Measurements from ENCODE around the gene NAGS.

The NAGS gene

DNA sequence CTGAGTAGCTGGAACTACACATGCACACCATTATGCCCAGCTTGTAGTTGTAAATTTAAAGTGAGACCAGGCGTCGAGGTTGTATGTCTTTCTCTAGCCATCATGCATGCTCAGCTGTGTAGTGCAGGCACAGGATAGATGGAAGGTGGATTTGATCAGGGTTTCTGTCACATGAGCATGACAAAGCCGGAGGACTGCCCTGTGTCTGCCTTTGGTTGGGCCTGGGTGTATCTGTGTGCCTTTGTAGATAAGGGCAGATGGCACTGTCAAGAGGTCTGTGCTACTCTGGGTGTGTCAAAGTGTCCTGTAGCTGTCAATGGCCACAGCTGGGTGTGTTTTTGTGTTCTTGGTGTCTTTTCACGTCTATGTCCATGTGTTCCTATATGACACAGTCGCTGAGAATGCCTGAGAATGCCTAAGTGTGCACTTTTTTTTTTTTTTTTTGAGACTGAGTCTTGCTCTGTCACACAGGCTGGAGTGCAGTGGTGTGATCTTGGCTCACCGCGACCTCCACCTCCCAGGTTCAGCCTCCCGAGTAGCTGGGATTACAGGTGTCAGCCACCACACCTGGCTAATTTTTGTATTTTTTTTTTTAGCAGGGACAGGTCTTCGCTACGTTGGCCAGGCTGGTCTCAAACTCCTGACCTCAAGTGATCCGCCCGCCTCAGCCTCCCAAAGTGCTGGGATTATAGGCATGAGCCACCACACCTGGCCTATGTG lies 4.1 kb upstream of the NAGS start:
- no peaks in the 10 kb centered on the region for H4K20me1 ChIP-seq (ENCODE audit: low read depth, low read length)
- H3K27me3 ChIP-seq (ENCODE audit: low read length), result no peaks in the 10 kb centered on the region
- no peak overlapping the region for H2AFZ ChIP-seq (ENCODE audit: low read depth, low read length, severe bottlenecking)
- H3K4me3 ChIP-seq (ENCODE audit: insufficient read depth, low read length, poor library complexity, severe bottlenecking), result no peak overlapping the region
- H3K9ac ChIP-seq (ENCODE audit: low read length), result no peak overlapping the region
- H3K36me3 ChIP-seq (ENCODE audit: low read length), result no peaks in the 10 kb centered on the region
- H3K9me2 ChIP-seq (replicated peaks; ENCODE audit: insufficient read depth, low read length), result no peaks in the 10 kb centered on the region
- no peaks in the 10 kb centered on the region for H3K9me3 ChIP-seq (ENCODE audit: insufficient read depth, low read length)
- TF ChIP-seq EZH2phosphoT487 (conservative IDR thresholded peaks at IDR 0.05; ENCODE audit: low read length), result no peak
- TF ChIP-seq, protein P1, sequence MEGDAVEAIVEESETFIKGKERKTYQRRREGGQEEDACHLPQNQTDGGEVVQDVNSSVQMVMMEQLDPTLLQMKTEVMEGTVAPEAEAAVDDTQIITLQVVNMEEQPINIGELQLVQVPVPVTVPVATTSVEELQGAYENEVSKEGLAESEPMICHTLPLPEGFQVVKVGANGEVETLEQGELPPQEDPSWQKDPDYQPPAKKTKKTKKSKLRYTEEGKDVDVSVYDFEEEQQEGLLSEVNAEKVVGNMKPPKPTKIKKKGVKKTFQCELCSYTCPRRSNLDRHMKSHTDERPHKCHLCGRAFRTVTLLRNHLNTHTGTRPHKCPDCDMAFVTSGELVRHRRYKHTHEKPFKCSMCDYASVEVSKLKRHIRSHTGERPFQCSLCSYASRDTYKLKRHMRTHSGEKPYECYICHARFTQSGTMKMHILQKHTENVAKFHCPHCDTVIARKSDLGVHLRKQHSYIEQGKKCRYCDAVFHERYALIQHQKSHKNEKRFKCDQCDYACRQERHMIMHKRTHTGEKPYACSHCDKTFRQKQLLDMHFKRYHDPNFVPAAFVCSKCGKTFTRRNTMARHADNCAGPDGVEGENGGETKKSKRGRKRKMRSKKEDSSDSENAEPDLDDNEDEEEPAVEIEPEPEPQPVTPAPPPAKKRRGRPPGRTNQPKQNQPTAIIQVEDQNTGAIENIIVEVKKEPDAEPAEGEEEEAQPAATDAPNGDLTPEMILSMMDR (IDR thresholded peaks at IDR 0.05; ENCODE audit: insufficient read depth, low read length, poor library complexity, severe bottlenecking), result no peak
- H3F3A ChIP-seq (ENCODE audit: insufficient read depth), result no peaks in the 10 kb centered on the region
- no peak overlapping the region for H3K4me2 ChIP-seq (ENCODE audit: low read depth, low read length, poor library complexity, severe bottlenecking)
- no peak overlapping the region for H3K27ac ChIP-seq (ENCODE audit: low read depth, low read length)
- H3K79me2 ChIP-seq (ENCODE audit: insufficient read depth, low read length), result no peaks in the 10 kb centered on the region

DNA sequence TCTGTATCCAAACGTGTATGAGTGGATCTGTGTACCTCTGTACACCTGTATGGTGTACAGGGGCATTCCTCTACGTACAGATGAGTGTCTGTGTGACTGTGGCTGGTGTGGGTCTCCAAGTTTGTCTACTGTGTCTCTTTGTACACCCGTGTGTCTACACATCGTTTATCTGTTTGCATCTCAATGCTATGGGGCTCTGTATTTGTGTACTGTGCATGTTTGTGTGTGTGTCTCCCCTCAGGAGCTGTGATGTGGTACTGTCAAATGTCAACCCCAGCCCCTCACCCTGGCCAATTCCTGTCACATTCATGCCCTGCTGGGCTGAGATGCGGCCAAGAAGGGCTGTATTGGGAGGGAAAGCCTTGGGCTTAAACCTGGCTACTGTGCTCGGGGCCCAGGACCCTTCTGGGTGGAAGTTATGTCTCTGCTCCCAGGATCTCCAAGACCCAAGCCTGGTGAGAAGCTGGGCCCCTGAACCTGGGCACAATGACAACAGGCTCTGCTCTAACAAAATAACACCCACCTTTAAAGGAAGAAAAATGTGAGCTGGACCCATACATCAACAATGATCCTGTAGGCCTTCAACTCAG lies 3.5 kb upstream of the NAGS start:
- Histone ChIP-seq H3F3A (ENCODE audit: insufficient read depth) (no peaks in the 10 kb centered on the region), H3K9ac (ENCODE audit: low read length) (no peak overlapping the region), H2AFZ (ENCODE audit: low read depth, low read length, severe bottlenecking) (no peak overlapping the region), H3K4me2 (ENCODE audit: low read depth, low read length, poor library complexity, severe bottlenecking) (no peak overlapping the region), H3K27ac (ENCODE audit: low read depth, low read length) (no peak overlapping the region), H4K20me1 (ENCODE audit: low read depth, low read length) (no peaks in the 10 kb centered on the region), H3K27me3 (ENCODE audit: low read length) (no peaks in the 10 kb centered on the region), H3K9me3 (ENCODE audit: insufficient read depth, low read length) (no peaks in the 10 kb centered on the region), H3K4me3 (ENCODE audit: insufficient read depth, low read length, poor library complexity, severe bottlenecking) (no peak overlapping the region), H3K36me3 (ENCODE audit: low read length) (no peaks in the 10 kb centered on the region), H3K79me2 (ENCODE audit: insufficient read depth, low read length) (no peaks in the 10 kb centered on the region), H3K9me2 (replicated peaks; ENCODE audit: insufficient read depth, low read length) (no peaks in the 10 kb centered on the region)
- TF ChIP-seq EZH2phosphoT487 (conservative IDR thresholded peaks at IDR 0.05; ENCODE audit: low read length), result no peak
- TF ChIP-seq, protein P1 (IDR thresholded peaks at IDR 0.05; ENCODE audit: insufficient read depth, low read length, poor library complexity, severe bottlenecking), result no peak

DNA sequence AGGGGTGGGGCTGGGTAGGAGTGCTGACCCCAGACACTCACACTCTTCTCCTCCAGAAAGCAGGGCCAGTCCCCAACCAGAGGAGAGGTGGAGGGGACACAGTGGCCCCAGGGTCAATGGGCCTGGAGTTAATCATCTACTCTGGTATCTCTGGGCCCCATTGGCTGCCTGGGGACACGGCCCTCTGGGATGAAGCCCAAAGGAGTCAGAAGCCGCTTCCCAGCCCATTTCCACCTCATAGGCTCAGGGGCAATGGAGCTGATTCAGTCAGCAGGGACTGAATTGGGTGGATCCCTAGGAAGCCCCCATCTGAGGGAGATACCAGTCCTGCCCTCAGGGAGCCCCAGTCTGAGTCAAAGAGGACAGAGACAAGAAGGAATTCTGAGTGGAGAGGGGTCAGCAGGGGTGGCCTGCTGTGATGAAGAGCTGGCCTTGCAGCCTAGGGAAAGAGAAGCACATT lies 2.9 kb upstream of the NAGS start:
- no peak overlapping the region for H3K27ac ChIP-seq (ENCODE audit: low read depth, low read length)
- no peak overlapping the region for H3K4me2 ChIP-seq (ENCODE audit: low read depth, low read length, poor library complexity, severe bottlenecking)
- no peak for TF ChIP-seq EZH2phosphoT487 (conservative IDR thresholded peaks at IDR 0.05; ENCODE audit: low read length)
- TF ChIP-seq, protein P1 (IDR thresholded peaks at IDR 0.05; ENCODE audit: insufficient read depth, low read length, poor library complexity, severe bottlenecking), result no peak

More for the DNA sequence above, 2.9 kb upstream of the NAGS start:
- Histone ChIP-seq H3K9me2 (replicated peaks; ENCODE audit: insufficient read depth, low read length) (no peaks in the 10 kb centered on the region), H3F3A (ENCODE audit: insufficient read depth) (no peaks in the 10 kb centered on the region), H3K9ac (ENCODE audit: low read length) (no peak overlapping the region), H3K9me3 (ENCODE audit: insufficient read depth, low read length) (no peaks in the 10 kb centered on the region), H3K27me3 (ENCODE audit: low read length) (no peaks in the 10 kb centered on the region), H4K20me1 (ENCODE audit: low read depth, low read length) (no peaks in the 10 kb centered on the region), H3K4me3 (ENCODE audit: insufficient read depth, low read length, poor library complexity, severe bottlenecking) (no peak overlapping the region), H3K36me3 (ENCODE audit: low read length) (no peaks in the 10 kb centered on the region), H2AFZ (ENCODE audit: low read depth, low read length, severe bottlenecking) (no peak overlapping the region), H3K79me2 (ENCODE audit: insufficient read depth, low read length) (no peaks in the 10 kb centered on the region)
